Purkinje cell (primary cell): Measurements from ENCODE around the gene KRT16. TPM values are rescaled to one million over a fixed set of nuclear protein-coding genes. Genes with fewer than 3 reads are reported as not detected.

Experiments used
- polyA plus RNA-seq: library from polyadenylated mRNA; unstranded; fragments of >200 nt; fragmentation: Nextera tagmentation; gene quantifications from 2 replicates; pipeline ENCODE4 v1.2.1, GENCODE V29; 2014

KRT16 gene
- 0.52 and 0.63 TPM in 2 replicates for polyA plus RNA-seq

GRCh38 chr17:41612376-41613160, at the start of gene KRT16:
Gene KRT16 (minus strand): TSS chr17:41612767. CDS start chr17:41612688, 79 bp downstream.

GRCh38 chr17:41624208-41625101, 11.9 kb upstream of the KRT16 start, which contains the start of gene KRT17:
Gene KRT17 (minus strand): TSS chr17:41624575. CDS start chr17:41624509, 66 bp downstream.

GRCh38 chr17:41586863-41587495, 25.6 kb downstream of the KRT16 start, which contains the start of gene KRT14:
Gene KRT14 (minus strand): TSS chr17:41586895. CDS start chr17:41586834, 61 bp downstream.

GRCh38 chr17:41571561-41572434, 40.8 kb downstream of the KRT16 start, which contains the start of gene KRT9:
Gene KRT9 (minus strand): TSS chr17:41572059. CDS start chr17:41571992, 67 bp downstream.

Other genes starting within 250 kb of the KRT16 start
- not detected in 2 replicates for gene KRT33B, start 243.0 kb downstream of the KRT16 start, polyA plus RNA-seq
- gene KRT34, start 230.5 kb downstream of the KRT16 start, polyA plus RNA-seq, result not detected in 2 replicates
- 2.2 TPM in 1 of 2 replicates, not detected in the other for gene KRT31, start 215.2 kb downstream of the KRT16 start, polyA plus RNA-seq
- gene KRT37, start 188.2 kb downstream of the KRT16 start, polyA plus RNA-seq, result not detected in 2 replicates
- gene KRT38, start 171.8 kb downstream of the KRT16 start, polyA plus RNA-seq, result not detected in 2 replicates
- gene KRT32, start 145.4 kb downstream of the KRT16 start, polyA plus RNA-seq, result not detected in 2 replicates
- not detected in 2 replicates for gene KRT35, start 131.6 kb downstream of the KRT16 start, polyA plus RNA-seq
- gene KRT36, start 122.9 kb downstream of the KRT16 start, polyA plus RNA-seq, result not detected in 2 replicates
- gene KRT13, start 107.2 kb downstream of the KRT16 start, polyA plus RNA-seq, result not detected in 2 replicates
- gene KRT15, start 93.9 kb downstream of the KRT16 start, polyA plus RNA-seq, result not detected in 2 replicates
- gene KRT19, start 84.5 kb downstream of the KRT16 start, polyA plus RNA-seq, result not detected in 2 replicates
- not detected in 2 replicates for gene KRT9, start 40.7 kb downstream of the KRT16 start, polyA plus RNA-seq
- gene KRT14, start 25.9 kb downstream of the KRT16 start, polyA plus RNA-seq, result not detected in 2 replicates
- gene KRT17, start 11.8 kb upstream of the KRT16 start, polyA plus RNA-seq, result 10.7 and 38.0 TPM in 2 replicates
- 1,476 and 1,572 TPM in 2 replicates for gene EIF1, start 76.1 kb upstream of the KRT16 start, polyA plus RNA-seq
- gene GAST, start 99.6 kb upstream of the KRT16 start, polyA plus RNA-seq, result not detected in 2 replicates
- gene HAP1, start 121.9 kb upstream of the KRT16 start, polyA plus RNA-seq, result 0.27 and 1.7 TPM in 2 replicates
- 0.70 and 1.6 TPM in 2 replicates for gene JUP, start 173.9 kb upstream of the KRT16 start, polyA plus RNA-seq
- gene P3H4, start 199.2 kb upstream of the KRT16 start, polyA plus RNA-seq, result 0.55 and 0.83 TPM in 2 replicates
- 0.62 and 0.63 TPM in 2 replicates for gene FKBP10, start 200.2 kb upstream of the KRT16 start, polyA plus RNA-seq
- 20.8 and 22.5 TPM in 2 replicates for gene NT5C3B, start 223.5 kb upstream of the KRT16 start, polyA plus RNA-seq
- gene KLHL10, start 225.1 kb upstream of the KRT16 start, polyA plus RNA-seq, result not detected in 2 replicates